Measurements from ENCODE around the gene CEACAM20. TPM values are rescaled to one million over a fixed set of nuclear protein-coding genes. Genes with fewer than 3 reads are reported as not detected.

The CEACAM20 gene
- total RNA-seq, 1 experiment from 2014 or later, result not detected

DNA sequence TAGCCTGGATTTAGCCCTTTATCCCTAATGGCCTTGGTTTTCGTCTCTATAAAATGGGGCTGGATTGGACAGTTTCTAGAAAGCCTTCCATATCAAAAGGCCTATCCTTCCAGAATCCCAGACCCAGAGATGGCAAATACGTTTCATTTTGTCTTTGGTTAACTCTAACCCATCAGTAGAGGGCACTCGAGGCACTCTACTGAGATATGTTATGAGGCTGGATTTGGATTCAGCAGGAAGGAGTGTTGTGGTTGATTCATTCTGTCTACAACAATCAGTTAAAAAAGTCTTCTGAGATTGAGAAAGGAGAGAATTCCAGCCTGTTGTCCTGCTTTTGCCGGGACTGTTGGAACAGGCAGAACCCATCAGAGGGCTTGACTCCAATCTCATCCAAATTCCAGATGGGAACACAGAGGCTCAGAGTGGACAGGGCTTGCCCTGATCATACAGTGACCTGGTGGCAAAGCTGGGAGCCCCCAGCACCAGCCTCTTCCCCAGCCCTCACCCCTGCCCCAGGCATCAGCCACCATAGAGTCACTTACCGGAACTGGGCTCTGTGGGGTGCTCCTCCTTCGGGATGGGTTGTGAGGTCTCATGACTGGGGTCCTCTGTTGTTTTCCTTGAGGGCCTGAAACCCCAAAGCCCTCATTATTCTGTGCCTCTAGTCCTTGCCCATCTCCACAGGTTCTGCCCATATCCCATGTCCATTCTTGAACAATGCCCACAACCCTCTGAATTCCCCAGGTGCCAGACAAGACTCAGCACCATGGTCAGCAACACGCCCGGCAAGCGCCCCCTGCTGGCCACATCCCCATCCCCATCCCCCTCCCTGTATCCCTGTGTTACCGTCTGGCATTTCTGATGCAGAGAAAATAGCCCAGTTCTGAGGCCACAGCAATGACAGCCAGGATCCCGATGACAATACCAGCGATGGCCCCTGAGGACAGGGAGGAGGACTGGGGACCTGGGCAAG, 16.9 kb downstream of the CEACAM20 start:
- no peaks in the 10 kb centered on the region for H3K27me3 ChIP-seq (ENCODE audit: insufficient read depth, low read length)
- H3K79me2 ChIP-seq (ENCODE audit: insufficient read depth, low read length), result no peaks in the 10 kb centered on the region
- no peak overlapping the region for H3K9ac ChIP-seq (ENCODE audit: low read length)
- no peaks in the 10 kb centered on the region for H3K36me3 ChIP-seq (ENCODE audit: control insufficient read depth in 1 of 2, insufficient read depth in 2 of 2, low read length in 2 of 2)
- ATAC-seq (peak; percentile 90), DNase-seq (ENCODE audit: low read depth, low spot score) (peak; percentile 24)
- no peaks in the 10 kb centered on the region for H3K9me3 ChIP-seq (ENCODE audit: control insufficient read depth in 1 of 2, insufficient read depth in 1 of 2, low read depth in 1 of 2, low read length in 2 of 2)
- ChIA-PET RAD21 (ENCODE audit: low non-redundant PET in 1 of 2, low total read pairs in 2 of 2, uncharacterized antibody in 2 of 2, unreplicated experiment in 2 of 2) (no interaction called here), POLR2A (no interaction called here), CTCF (interaction anchor here (0.6 to 1.0 kb wide), 2 partner anchors 22 to 42 kb away, joined by 3 to 5 read pairs; no protein-coding TSS in a partner anchor)
- no peak overlapping the region for H3K4me3 ChIP-seq (replicated peaks in 1 of 2; ENCODE audit: low read depth in 1 of 2, low read length in 2 of 2)
- no peaks in the 10 kb centered on the region for H4K20me1 ChIP-seq (ENCODE audit: insufficient read depth)
- no peak overlapping the region for H3K4me2 ChIP-seq (ENCODE audit: low read length)
- no peaks in the 10 kb centered on the region for H3K9me2 ChIP-seq (ENCODE audit: insufficient read depth)
- intact Hi-C loops (cut with micrococcal nuclease), result no loop called here
- no peak overlapping the region for H2AFZ ChIP-seq (ENCODE audit: low read depth, low read length, poor library complexity, severe bottlenecking)
- TF ChIP-seq CTCF (IDR thresholded peaks at IDR 0.05 in 2 of 3, conservative IDR thresholded peaks at IDR 0.05 in 1 of 3; ENCODE audit: borderline replicate concordance in 1 of 3, insufficient read depth in 1 of 3, low read depth in 2 of 3, low read length in 2 of 3) (peak; percentile 50 to 82 (median 81); a peak in 5 of 6 replicates), REST (IDR thresholded peaks at IDR 0.05; ENCODE audit: low read depth) (peak; percentile 95), EZH2phosphoT487 (IDR thresholded peaks at IDR 0.05; ENCODE audit: borderline replicate concordance) (no peak), RAD21 (IDR thresholded peaks at IDR 0.05; ENCODE audit: low read depth) (peak; percentile 52), CBX3 (IDR thresholded peaks at IDR 0.05; ENCODE audit: low read depth) (peak; percentile 46; the same call in 1 of the 2 replicates)
- no TSS peak for BruUV-seq (replicated peaks)
- no peaks in the 10 kb centered on the region for H3K4me1 ChIP-seq (ENCODE audit: control insufficient read depth in 1 of 2, insufficient read depth in 2 of 2, low read length in 2 of 2)
- no peak overlapping the region for H3K27ac ChIP-seq (ENCODE audit: low read depth, low read length)
